Body of pancreas (tissue), 4 donors: ENCODE measurements around the gene CST3. TPM values are rescaled to one million over a fixed set of nuclear protein-coding genes. Genes with fewer than 3 reads are reported as not detected.

Source experiments
- ATAC-seq: fragments of 150-250 bp; one replicate; pipeline ENCODE4 v1.9.1; 2016
- DNase-seq, 4 donors: peaks; one replicate each; pipeline ENCODE4 v3.0.0-alpha.2; 2019
- H3K27ac ChIP-seq, 4 donors: fragments of 200-600 bp; sonication (generic); 1 replicate in 3 of 4; 2 replicates in 1 of 4; pipeline versions ENCODE4 v1.5.1 to v1.6.1; 2016 to 2019; ENCODE audit warnings: mild to moderate bottlenecking in 1 of 4, mixed read lengths in 1 of 4, moderate library complexity in 1 of 4
- H3K27me3 ChIP-seq, 2 donors: fragments of 200-600 bp; sonication (generic); one replicate each; pipeline ENCODE4 v1.6.0; 2016; ENCODE audit warnings: mild to moderate bottlenecking in 1 of 2
- H3K36me3 ChIP-seq, 2 donors: fragments of 200-600 bp; sonication (generic); replicated peaks in 1 of 2; 2 replicates each; pipeline ENCODE4 v1.5.1; 2016; ENCODE audit warnings: low read depth in 2 of 2; ENCODE audit not compliant: insufficient read depth in 1 of 2
- H3K4me1 ChIP-seq: fragments of 200-600 bp; sonication (generic); one replicate; pipeline ENCODE4 v1.6.0; 2016
- H3K4me3 ChIP-seq, 2 donors: fragments of 200-600 bp; sonication (generic); 1 replicate in 1 of 2; 2 replicates in 1 of 2; pipeline ENCODE4 v1.5.1; 2016 to 2019
- H3K9me3 ChIP-seq, 3 donors: fragments of 200-600 bp; sonication (generic); 1 replicate in 2 of 3; 2 replicates in 1 of 3; pipeline ENCODE4 v1.5.1; 2016
- CTCF ChIP-seq, 7 experiments: fragments of 450-650 bp in 4 of 7; fragments of 200-600 bp in 3 of 7; sonication (generic) in 3 of 7; IDR thresholded peaks; one replicate each; pipeline ENCODE4 v1.5.1; 2016 to 2019; ENCODE audit warnings: antibody characterized with exemption in 7 of 7
- POLR2A ChIP-seq, 3 donors: fragments of 450-650 bp; IDR thresholded peaks; one replicate each; pipeline ENCODE4 v1.6.1; 2016; ENCODE audit warnings: antibody characterized with exemption in 3 of 3, mild to moderate bottlenecking in 2 of 3
- WGBS, 2 donors: methylation state at CpG; one replicate each; pipeline ENCODE4 v1.1.5; 2017; 5-methylcytosine and 5-hydroxymethylcytosine counted together
- intact Hi-C: fragments of 100-400 bp; cut with DNase I; formaldehyde crosslinking; loops from one replicate; pipeline ENCODE4 v1.15.1; 2023
- total RNA-seq, 2 donors: library from RNA; depleted of rRNA; stranded (reverse); fragments of >200 nt; gene quantifications; one replicate each; pipeline ENCODE4 v1.1.0, GENCODE V29; 2016

Gene CST3
- total RNA-seq, 2 donors from 2014 or later = 491 to 654 TPM

- ATAC-seq (no peak), DNase-seq (no peak)
- Histone ChIP-seq H3K36me3 (no peaks in the 10 kb centered on the region), H3K4me1 (no peaks in the 10 kb centered on the region), H3K9me3 (no peaks in the 10 kb centered on the region), H3K4me3 (no peak overlapping the region), H3K27ac (no peak overlapping the region), H3K27me3 (no peaks in the 10 kb centered on the region)
- intact Hi-C loops = no loop called here
- WGBS, 2 donors = 37 to 48% methylated on average over 3 of the region's 3 CpGs
- TF ChIP-seq CTCF (IDR thresholded peaks at IDR 0.05) = no peak
- TF ChIP-seq POLR2A (IDR thresholded peaks at IDR 0.05) = no peak
Observed at GRCh38 chr20:23671479-23671878, 33.7 kb upstream of the CST3 start.

- H3K9me3 ChIP-seq = no peaks in the 10 kb centered on the region
- H3K4me1 ChIP-seq = no peaks in the 10 kb centered on the region
- no peak for ATAC-seq
- DNase-seq = no peak
- no peak for TF ChIP-seq POLR2A (IDR thresholded peaks at IDR 0.05)
- no peak for TF ChIP-seq CTCF (IDR thresholded peaks at IDR 0.05)
- no peak overlapping the region for H3K27ac ChIP-seq
- 25 to 39% methylated on average over 1 of the region's 1 CpG for WGBS, 2 donors
- H3K36me3 ChIP-seq = no peaks in the 10 kb centered on the region
- intact Hi-C loops = no loop called here
- no peak overlapping the region for H3K4me3 ChIP-seq
- H3K27me3 ChIP-seq = no peaks in the 10 kb centered on the region
Observed at GRCh38 chr20:23670361-23670760, 32.6 kb upstream of the CST3 start.

DNA sequence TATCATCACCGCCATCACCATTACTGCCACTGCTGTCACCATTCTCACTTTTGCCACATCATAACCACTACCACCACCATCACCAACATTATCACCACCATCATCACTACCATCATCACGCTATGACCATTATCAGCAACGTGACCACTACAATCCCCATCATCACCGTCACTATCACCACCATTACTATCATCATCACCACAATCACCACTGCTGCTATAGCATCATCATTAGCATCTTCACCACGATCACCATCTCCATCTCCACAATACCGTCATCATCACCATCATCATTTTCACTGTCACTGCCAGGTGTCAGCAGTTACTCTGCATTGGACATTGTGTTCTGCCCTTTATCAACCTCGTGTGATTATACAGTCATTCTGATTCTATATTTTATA, 32.1 kb upstream of the CST3 start:
- Histone ChIP-seq H3K9me3 (no peaks in the 10 kb centered on the region), H3K27me3 (no peaks in the 10 kb centered on the region), H3K4me1 (no peaks in the 10 kb centered on the region), H3K36me3 (no peaks in the 10 kb centered on the region), H3K4me3 (no peak overlapping the region), H3K27ac (no peak overlapping the region)
- ATAC-seq (no peak), DNase-seq (no peak)
- WGBS, 2 donors = 69 to 72% methylated on average over 7 of the region's 7 CpGs
- intact Hi-C loops = no loop called here
- TF ChIP-seq POLR2A (IDR thresholded peaks at IDR 0.05) = no peak
- TF ChIP-seq CTCF (IDR thresholded peaks at IDR 0.05) = no peak

- H3K27me3 ChIP-seq = no peaks in the 10 kb centered on the region
- 32 to 78% methylated on average over 1 of the region's 1 CpG for WGBS, 2 donors
- intact Hi-C loops = no loop called here
- no peak overlapping the region for H3K4me3 ChIP-seq
- no peaks in the 10 kb centered on the region for H3K9me3 ChIP-seq
- no peaks in the 10 kb centered on the region for H3K4me1 ChIP-seq
- H3K36me3 ChIP-seq = no peaks in the 10 kb centered on the region
- no peak for TF ChIP-seq CTCF (IDR thresholded peaks at IDR 0.05)
- no peak for TF ChIP-seq POLR2A (IDR thresholded peaks at IDR 0.05)
- no peak for ATAC-seq
- no peak for DNase-seq
- H3K27ac ChIP-seq = no peak overlapping the region
Observed at GRCh38 chr20:23669327-23669726, 31.6 kb upstream of the CST3 start.

DNA sequence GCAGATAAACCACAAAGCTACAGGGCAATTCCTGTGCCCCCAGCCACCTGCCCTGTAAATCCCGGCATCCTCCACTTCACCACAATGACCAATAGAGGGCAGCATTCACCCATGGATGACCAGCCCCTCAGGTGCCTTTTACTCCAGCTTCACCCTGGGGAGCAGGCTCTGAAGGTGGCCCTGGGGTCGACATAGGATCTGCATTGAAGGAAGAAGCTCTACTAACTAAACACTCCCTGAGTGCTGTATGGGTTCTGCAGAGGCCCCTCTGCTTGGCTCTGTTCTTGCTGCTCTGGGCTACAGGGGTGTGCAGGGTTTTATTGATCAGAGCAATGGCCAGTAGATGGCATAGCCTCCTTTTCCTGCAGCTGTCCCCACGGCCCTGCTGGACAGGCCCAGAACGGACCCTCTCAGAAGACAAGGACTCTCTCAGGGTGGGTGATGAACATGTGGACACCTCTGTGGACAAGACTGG, 30.8 kb upstream of the CST3 start:
- ATAC-seq (peak; percentile 67), DNase-seq (peak; percentile 48 to 59 (median 52))
- Histone ChIP-seq H3K9me3 (no peaks in the 10 kb centered on the region), H3K27me3 (no peaks in the 10 kb centered on the region), H3K4me3 (no peak overlapping the region), H3K36me3 (no peaks in the 10 kb centered on the region), H3K4me1 (no peaks in the 10 kb centered on the region), H3K27ac (no peak overlapping the region)
- TF ChIP-seq POLR2A (IDR thresholded peaks at IDR 0.05) = no peak
- peak; percentile 54 to 73 (median 66) for TF ChIP-seq CTCF (IDR thresholded peaks at IDR 0.05)
- intact Hi-C loops = no loop called here
- WGBS, 2 donors = 0 to 2% methylated on average over 4 of the region's 4 CpGs
